Activated CD4-positive, CD25-positive, alpha-beta regulatory T cell (primary cell): ENCODE results near the gene PLD6.
"Not testable (repeated sequence)": the region's sequence is repeated elsewhere in the genome, so short reads cannot be mapped to it uniquely, and the experiment has no call there.

Experiments used
- DNase-seq, 4 experiments: peaks; one replicate each; lab custom pipeline; 2025; lab: John Stamatoyannopoulos, UW

The PLD6 gene

GRCh38 chr17:17206124-17206912 lies at the start of gene PLD6:
Gene PLD6 (minus strand): TSS chr17:17206333. CDS start chr17:17206286, 47 bp downstream.
- DNase-seq, result peak; percentile 84 to 92 (median 88)

GRCh38 chr17:17255689-17256088 lies 49.6 kb upstream of the PLD6 start:
- DNase-seq, result not testable (repeated sequence)

GRCh38 chr17:17254036-17254435 lies 47.9 kb upstream of the PLD6 start:
- DNase-seq, result no peak

- DNase-seq, result no peak
These were observed 47.3 kb upstream of the PLD6 start for GRCh38 chr17:17253406-17253805.

GRCh38 chr17:17252149-17252661 lies 46.1 kb upstream of the PLD6 start:
- DNase-seq, result no peak

GRCh38 chr17:17246879-17247278 lies 40.7 kb upstream of the PLD6 start:
- no peak for DNase-seq

- no peak for DNase-seq
These were observed 37.0 kb upstream of the PLD6 start for GRCh38 chr17:17243163-17243562.

GRCh38 chr17:17242246-17242645 lies 36.1 kb upstream of the PLD6 start:
- no peak for DNase-seq

GRCh38 chr17:17241656-17242055 lies 35.5 kb upstream of the PLD6 start:
- DNase-seq, result no peak

GRCh38 chr17:17239832-17240231 lies 33.7 kb upstream of the PLD6 start:
- no peak for DNase-seq

GRCh38 chr17:17237026-17237799 lies 31.1 kb upstream of the PLD6 start, which contains the start of gene FLCN:
Gene FLCN (minus strand): TSS chr17:17237168. CDS start chr17:17228137, 9,031 bp downstream.
- peak; percentile 76 to 79 (median 76) for DNase-seq

- DNase-seq, result no peak
These were observed 30.3 kb upstream of the PLD6 start for GRCh38 chr17:17236295-17237025.

GRCh38 chr17:17235212-17236174 lies 29.4 kb upstream of the PLD6 start:
- DNase-seq, result no peak

- DNase-seq, result no peak
These were observed 26.1 kb upstream of the PLD6 start for GRCh38 chr17:17232303-17232621.

GRCh38 chr17:17231621-17232302 lies 25.6 kb upstream of the PLD6 start:
- no peak for DNase-seq

GRCh38 chr17:17229416-17230384 lies 23.6 kb upstream of the PLD6 start:
- no peak for DNase-seq

- DNase-seq, result no peak
These were observed 22.6 kb upstream of the PLD6 start for GRCh38 chr17:17228521-17229279.
